SJSA1 (cell line): ENCODE measurements around the gene CEP63. TPM values are rescaled to one million over a fixed set of nuclear protein-coding genes. Genes with fewer than 3 reads are reported as not detected.

Experiments used
- DNase-seq, 2 experiments: peaks; one replicate each; pipeline ENCODE4 v3.0.0-alpha.2; 2015 to 2020; ENCODE audit warnings: low spot score in 2 of 2, low read depth in 1 of 2
- H3K27ac ChIP-seq: fragments of 250-450 bp; sonication (Bioruptor Pico); 2 replicates; pipeline ENCODE4 v1.5.1; 2020; ENCODE audit warnings: mild to moderate bottlenecking, moderate library complexity
- H3K27me3 ChIP-seq: fragments of 250-450 bp; sonication (Bioruptor Pico); replicated peaks from 2 replicates; pipeline ENCODE4 v1.5.1; 2020; ENCODE audit warnings: mild to moderate bottlenecking, moderate library complexity
- H3K36me3 ChIP-seq: fragments of 250-450 bp; sonication (Bioruptor Pico); 2 replicates; pipeline ENCODE4 v1.5.1; 2020; ENCODE audit warnings: mild to moderate bottlenecking
- H3K4me1 ChIP-seq: fragments of 250-450 bp; sonication (Bioruptor Pico); replicated peaks from 2 replicates; pipeline ENCODE4 v1.6.1; 2021; ENCODE audit warnings: mild to moderate bottlenecking
- H3K4me3 ChIP-seq: fragments of 250-450 bp; sonication (Bioruptor Pico); 2 replicates; pipeline ENCODE4 v1.5.1; 2020; ENCODE audit warnings: mild to moderate bottlenecking
- H3K9me3 ChIP-seq: fragments of 250-450 bp; sonication (Bioruptor Pico); replicated peaks from 2 replicates; pipeline ENCODE4 v1.5.1; 2020; ENCODE audit warnings: mild to moderate bottlenecking
- total RNA-seq: library from RNA; depleted of rRNA; stranded (reverse); fragments of >200 nt; shearing (Covaris generic); gene quantifications from 2 replicates; pipeline ENCODE4 v1.2.3, GENCODE V29; 2014; rRNA removed

Gene CEP63
- total RNA-seq = 14.8 and 18.8 TPM in 2 replicates

GRCh38 chr3:134485718-134486576 lies at the start of gene CEP63, which contains the start of gene ANAPC13:
Gene CEP63 (plus strand): TSS chr3:134486057. CDS start chr3:134495321, 9,264 bp downstream.
Gene ANAPC13 (minus strand): TSS chr3:134485985. CDS start chr3:134482904, 3,081 bp downstream.
- Histone ChIP-seq H3K36me3 (peaks cover 30% of the 10 kb centered on the region), H3K4me3 (peak within 1 kb of the TSS; percentile 69), H3K27me3 (no peaks in the 10 kb centered on the region), H3K4me1 (peaks cover 45% of the 10 kb centered on the region), H3K27ac (peak within 1 kb of the TSS; percentile 87), H3K9me3 (no peaks in the 10 kb centered on the region)
- peak; percentile 96 to 99 for DNase-seq

DNA sequence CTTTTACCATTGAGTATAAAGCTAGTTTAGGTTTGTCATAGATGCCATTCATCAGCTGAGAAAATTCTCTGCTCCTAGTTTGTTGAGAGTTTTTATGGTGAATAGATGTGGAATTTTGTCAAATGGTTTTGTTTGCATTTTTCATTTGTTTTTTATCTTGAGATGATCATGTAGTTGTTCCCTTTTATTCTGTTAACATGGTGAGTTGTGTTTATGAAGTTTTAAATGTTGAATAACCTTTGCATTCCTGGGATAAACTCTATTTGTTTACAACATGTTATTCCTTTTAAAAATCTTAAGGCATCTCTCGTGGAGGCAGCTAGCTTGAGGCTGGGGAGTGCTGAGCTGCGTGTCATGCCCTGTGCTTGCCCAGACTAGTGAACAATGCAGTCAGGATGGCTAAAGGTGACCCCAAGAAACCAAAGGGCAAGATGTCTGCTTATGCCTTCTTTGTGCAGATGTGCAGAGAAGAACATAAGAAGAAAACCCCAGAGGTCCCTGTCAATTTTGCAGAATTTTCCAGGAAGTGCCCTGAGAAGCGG lies 48.6 kb upstream of the CEP63 start:
- H3K27ac ChIP-seq = peak overlapping the region; percentile 32
- peaks cover 14% of the 10 kb centered on the region for H3K4me1 ChIP-seq
- no peaks in the 10 kb centered on the region for H3K36me3 ChIP-seq
- no peaks in the 10 kb centered on the region for H3K27me3 ChIP-seq
- H3K4me3 ChIP-seq = no peak overlapping the region
- no peaks in the 10 kb centered on the region for H3K9me3 ChIP-seq
- DNase-seq = peak in 1 of 2 experiments; percentile 59

GRCh38 chr3:134441321-134441720 lies 44.5 kb upstream of the CEP63 start:
- Histone ChIP-seq H3K27me3 (no peaks in the 10 kb centered on the region), H3K9me3 (no peaks in the 10 kb centered on the region), H3K4me3 (no peak overlapping the region), H3K4me1 (peaks cover 22% of the 10 kb centered on the region), H3K36me3 (no peaks in the 10 kb centered on the region), H3K27ac (no peak overlapping the region)
- DNase-seq = no peak

- H3K9me3 ChIP-seq = no peaks in the 10 kb centered on the region
- H3K4me3 ChIP-seq = no peak overlapping the region
- H3K27me3 ChIP-seq = no peaks in the 10 kb centered on the region
- peaks cover 23% of the 10 kb centered on the region for H3K4me1 ChIP-seq
- H3K36me3 ChIP-seq = no peaks in the 10 kb centered on the region
- DNase-seq = no peak
- no peak overlapping the region for H3K27ac ChIP-seq
Measured at GRCh38 chr3:134441821-134442220, 44.0 kb upstream of the CEP63 start.

DNA sequence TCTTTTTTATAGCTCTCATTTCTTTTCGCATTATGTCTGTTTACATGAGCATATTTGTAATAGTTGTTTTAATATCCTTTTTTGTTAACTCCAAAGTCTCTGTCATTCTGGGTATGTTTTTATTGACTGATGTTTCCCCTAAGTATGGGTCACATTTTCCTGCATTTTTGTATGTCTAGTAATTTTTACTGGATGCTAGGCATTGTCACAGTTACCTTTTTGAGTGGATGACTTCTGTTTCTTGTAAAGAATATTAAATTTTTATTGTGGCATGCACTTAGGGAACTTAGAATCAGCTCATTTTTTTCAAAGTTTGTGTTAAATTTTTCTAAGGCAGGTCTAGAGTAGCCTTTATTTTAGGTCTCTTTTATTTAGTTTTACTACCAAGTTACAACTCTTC lies 40.8 kb upstream of the CEP63 start:
- Histone ChIP-seq H3K4me1 (peaks cover 15% of the 10 kb centered on the region), H3K27me3 (no peaks in the 10 kb centered on the region), H3K4me3 (no peak overlapping the region), H3K27ac (no peak overlapping the region), H3K9me3 (no peaks in the 10 kb centered on the region), H3K36me3 (no peaks in the 10 kb centered on the region)
- no peak for DNase-seq

- peak in 1 of 2 experiments; percentile 37 for DNase-seq
- Histone ChIP-seq H3K4me3 (no peak overlapping the region), H3K27ac (no peak overlapping the region), H3K27me3 (no peaks in the 10 kb centered on the region), H3K9me3 (no peaks in the 10 kb centered on the region), H3K4me1 (peaks cover 15% of the 10 kb centered on the region), H3K36me3 (no peaks in the 10 kb centered on the region)
Measured at GRCh38 chr3:134445636-134446035, 40.2 kb upstream of the CEP63 start.

DNA sequence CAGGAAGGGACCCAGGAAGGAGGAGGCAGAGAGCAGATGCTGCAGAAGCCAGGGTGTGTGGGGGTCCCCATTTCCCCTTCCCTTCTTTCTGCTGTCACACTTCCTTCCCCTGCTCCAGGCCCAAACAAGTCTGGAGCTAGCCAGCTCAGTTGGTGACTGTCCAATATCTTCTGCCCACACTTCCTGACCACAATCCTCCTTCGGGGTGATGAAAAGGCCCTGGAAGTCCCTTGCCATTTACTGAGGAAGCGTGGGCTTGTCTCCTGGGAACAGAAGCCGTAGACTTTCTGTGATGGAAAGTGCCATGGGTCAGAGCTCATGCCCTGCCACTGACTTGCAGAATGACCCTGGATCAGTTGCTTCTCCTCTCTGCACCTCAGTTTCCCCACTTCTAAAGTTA lies 39.1 kb upstream of the CEP63 start:
- H3K4me1 ChIP-seq = peaks cover 15% of the 10 kb centered on the region
- no peaks in the 10 kb centered on the region for H3K36me3 ChIP-seq
- no peak overlapping the region for H3K27ac ChIP-seq
- no peaks in the 10 kb centered on the region for H3K27me3 ChIP-seq
- no peak for DNase-seq
- H3K4me3 ChIP-seq = no peak overlapping the region
- H3K9me3 ChIP-seq = no peaks in the 10 kb centered on the region

DNA sequence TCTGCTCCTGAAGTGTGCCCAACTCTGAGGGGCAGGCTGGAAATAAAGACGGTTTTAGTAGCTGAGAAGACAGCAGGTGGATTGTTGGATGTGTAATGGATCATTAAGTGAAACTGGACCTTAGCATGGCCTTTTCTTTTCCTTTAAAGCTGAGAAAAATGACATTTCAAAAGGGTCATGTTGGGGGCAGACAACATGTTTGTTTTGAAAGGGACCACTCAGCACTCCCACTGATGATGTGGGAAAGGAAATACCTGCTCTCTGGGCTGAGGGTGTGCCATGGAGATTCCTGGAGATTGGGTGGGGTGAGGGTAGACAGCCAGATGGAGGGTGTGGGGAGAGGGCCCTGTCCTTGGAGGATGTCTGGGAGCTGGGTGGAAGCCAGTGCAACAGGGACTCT lies 38.5 kb upstream of the CEP63 start:
- Histone ChIP-seq H3K36me3 (no peaks in the 10 kb centered on the region), H3K27me3 (no peaks in the 10 kb centered on the region), H3K9me3 (no peaks in the 10 kb centered on the region), H3K27ac (no peak overlapping the region), H3K4me3 (no peak overlapping the region), H3K4me1 (peaks cover 15% of the 10 kb centered on the region)
- DNase-seq = no peak

DNA sequence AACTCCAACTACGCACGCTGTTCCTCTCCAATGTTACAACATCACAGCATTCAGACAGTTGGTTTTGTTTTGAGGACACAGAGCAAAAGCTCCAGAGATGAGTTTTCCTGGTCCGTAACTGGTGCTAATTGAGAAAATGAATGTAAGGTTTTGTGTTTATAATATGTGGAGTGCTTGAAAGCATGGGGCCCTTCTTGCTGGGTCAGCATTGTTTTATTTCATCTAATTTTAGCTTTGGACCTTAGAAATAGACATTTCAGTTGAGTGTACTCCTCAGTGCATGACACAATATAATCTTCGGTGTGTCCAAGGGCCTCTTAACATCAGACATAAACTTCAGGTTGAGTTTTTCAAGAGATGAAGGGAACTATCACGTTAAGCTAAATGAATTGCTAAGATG lies 37.2 kb upstream of the CEP63 start:
- Histone ChIP-seq H3K27ac (no peak overlapping the region), H3K4me3 (no peak overlapping the region), H3K27me3 (no peaks in the 10 kb centered on the region), H3K9me3 (no peaks in the 10 kb centered on the region), H3K36me3 (no peaks in the 10 kb centered on the region), H3K4me1 (peaks cover 15% of the 10 kb centered on the region)
- no peak for DNase-seq

DNA sequence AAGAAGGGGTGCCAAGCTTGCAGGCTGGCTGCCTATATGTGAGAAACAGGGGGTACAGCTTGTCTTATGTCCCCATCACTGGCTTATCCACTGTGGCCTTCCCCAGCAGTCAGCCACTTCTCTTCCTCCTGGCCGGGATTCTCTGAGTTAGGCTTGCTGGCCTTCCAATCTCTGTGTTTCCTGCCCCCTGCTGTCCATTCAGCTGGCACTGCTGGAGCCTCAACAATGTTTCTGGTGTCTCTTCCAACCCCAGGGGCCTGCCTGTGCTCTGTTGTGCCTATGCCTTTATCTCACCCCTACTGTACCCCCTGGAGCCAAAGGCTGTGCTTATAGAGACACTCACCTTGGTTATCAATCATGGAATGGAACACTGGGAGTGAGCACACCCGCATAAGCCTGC lies 36.6 kb upstream of the CEP63 start:
- no peak overlapping the region for H3K27ac ChIP-seq
- no peaks in the 10 kb centered on the region for H3K36me3 ChIP-seq
- no peak overlapping the region for H3K4me3 ChIP-seq
- H3K4me1 ChIP-seq = peaks cover 15% of the 10 kb centered on the region
- no peak for DNase-seq
- H3K27me3 ChIP-seq = no peaks in the 10 kb centered on the region
- no peaks in the 10 kb centered on the region for H3K9me3 ChIP-seq

DNA sequence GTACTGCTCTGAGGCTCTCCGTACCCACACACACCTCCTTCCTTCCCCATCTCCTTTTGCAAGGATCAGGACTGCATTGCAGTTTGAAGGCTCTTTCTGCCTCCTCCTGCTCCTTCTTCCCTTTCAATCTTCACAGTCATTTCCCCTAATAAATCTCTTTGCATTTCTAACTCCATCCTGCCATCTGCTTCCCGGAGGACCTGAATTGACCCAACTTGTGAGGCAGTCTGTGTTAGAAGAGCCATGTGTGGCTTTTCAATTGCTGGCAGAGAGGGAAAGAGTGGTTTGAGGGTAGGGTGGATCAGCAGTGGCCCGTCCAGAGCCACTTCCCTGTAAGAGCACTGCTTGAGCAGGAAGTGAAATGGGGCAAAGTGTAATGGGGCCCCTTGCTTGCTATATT lies 35.9 kb upstream of the CEP63 start:
- Histone ChIP-seq H3K27me3 (no peaks in the 10 kb centered on the region), H3K4me3 (no peak overlapping the region), H3K27ac (no peak overlapping the region), H3K9me3 (no peaks in the 10 kb centered on the region), H3K36me3 (no peaks in the 10 kb centered on the region), H3K4me1 (peaks cover 15% of the 10 kb centered on the region)
- DNase-seq = no peak

GRCh38 chr3:134453631-134454030 lies 32.2 kb upstream of the CEP63 start:
- Histone ChIP-seq H3K36me3 (no peaks in the 10 kb centered on the region), H3K4me1 (no peaks in the 10 kb centered on the region), H3K27ac (no peak overlapping the region), H3K4me3 (no peak overlapping the region), H3K9me3 (no peaks in the 10 kb centered on the region), H3K27me3 (no peaks in the 10 kb centered on the region)
- DNase-seq = no peak

DNA sequence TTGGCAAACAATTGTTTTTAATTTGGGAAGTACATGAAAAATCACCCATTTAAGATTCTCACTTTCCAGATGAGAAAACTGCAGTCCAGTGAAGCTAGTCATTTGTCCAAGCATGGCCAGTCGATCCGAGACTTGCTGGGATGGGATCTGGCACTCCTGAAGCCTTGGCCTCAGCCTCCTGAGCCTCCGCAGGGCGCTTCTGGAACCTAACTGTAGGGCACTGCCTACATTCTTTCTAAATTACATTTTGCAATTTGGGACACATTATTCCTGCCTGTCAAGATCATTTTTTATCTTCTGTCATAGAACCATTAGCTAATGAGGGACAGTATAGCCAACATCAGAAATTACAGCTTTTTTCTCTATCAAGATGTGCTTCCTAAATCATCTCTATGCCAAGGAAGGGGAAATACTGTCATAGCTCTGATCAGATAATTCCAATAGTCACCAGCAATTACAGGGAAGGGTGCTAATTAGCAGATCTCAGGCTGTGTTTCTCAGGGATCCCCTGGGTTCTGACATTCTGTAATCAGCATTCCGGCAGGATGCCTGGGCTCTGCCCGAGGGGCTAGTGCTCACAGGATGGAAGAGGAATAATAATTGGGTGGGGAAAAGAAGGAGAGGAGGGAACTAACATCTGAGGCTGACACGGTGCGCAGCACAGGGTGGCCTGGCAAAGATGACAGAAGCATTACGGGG lies 28.3 kb upstream of the CEP63 start:
- DNase-seq = no peak
- H3K4me3 ChIP-seq = no peak overlapping the region
- H3K36me3 ChIP-seq = no peaks in the 10 kb centered on the region
- no peaks in the 10 kb centered on the region for H3K9me3 ChIP-seq
- H3K27ac ChIP-seq = no peak overlapping the region
- H3K27me3 ChIP-seq = no peaks in the 10 kb centered on the region
- peaks cover 9% of the 10 kb centered on the region for H3K4me1 ChIP-seq

DNA sequence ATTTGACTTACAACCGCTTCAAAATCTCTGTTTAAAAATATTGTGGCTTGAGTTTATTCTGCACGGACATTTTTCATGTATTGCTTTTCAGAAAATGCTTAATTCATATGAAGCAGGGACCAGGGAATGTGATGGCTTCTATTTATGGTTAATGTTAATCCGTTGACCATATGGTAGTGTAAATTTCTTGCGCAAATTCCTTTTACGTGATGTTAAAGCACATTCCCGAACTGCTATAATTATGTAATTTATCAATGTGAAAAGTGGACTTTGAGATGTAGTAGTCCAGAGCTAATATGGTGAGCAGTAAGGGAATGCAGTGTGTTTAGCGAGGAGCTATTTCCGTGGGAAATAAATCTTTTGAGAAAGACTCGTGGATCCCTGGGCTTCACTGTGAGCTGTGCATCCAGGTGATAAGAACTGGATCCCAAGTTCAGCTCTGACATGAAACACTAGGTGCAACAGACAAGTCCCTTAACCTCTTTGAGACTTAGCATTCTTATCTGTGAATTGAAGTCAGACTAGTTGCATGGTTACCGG lies 27.4 kb upstream of the CEP63 start:
- peaks cover 19% of the 10 kb centered on the region for H3K4me1 ChIP-seq

More for the DNA sequence above, 27.4 kb upstream of the CEP63 start:
- Histone ChIP-seq H3K27me3 (no peaks in the 10 kb centered on the region), H3K36me3 (no peaks in the 10 kb centered on the region), H3K27ac (no peak overlapping the region), H3K4me3 (no peak overlapping the region), H3K9me3 (no peaks in the 10 kb centered on the region)
- DNase-seq = no peak
